HL-60 (cell line): ENCODE data around the gene CAAP1.

Experiments used
- GABPA ChIP-seq: IDR thresholded peaks from 2 replicates; pipeline ENCODE4 v1.6.1; 2012; ENCODE audit warnings: low read depth
- TF ChIP-seq, protein P1 (sequence below): IDR thresholded peaks from one replicate; pipeline ENCODE4 v1.5.1; 2011; ENCODE audit warnings: low read length, control low read depth, inconsistent platforms; ENCODE audit not compliant: insufficient read depth

DNA sequence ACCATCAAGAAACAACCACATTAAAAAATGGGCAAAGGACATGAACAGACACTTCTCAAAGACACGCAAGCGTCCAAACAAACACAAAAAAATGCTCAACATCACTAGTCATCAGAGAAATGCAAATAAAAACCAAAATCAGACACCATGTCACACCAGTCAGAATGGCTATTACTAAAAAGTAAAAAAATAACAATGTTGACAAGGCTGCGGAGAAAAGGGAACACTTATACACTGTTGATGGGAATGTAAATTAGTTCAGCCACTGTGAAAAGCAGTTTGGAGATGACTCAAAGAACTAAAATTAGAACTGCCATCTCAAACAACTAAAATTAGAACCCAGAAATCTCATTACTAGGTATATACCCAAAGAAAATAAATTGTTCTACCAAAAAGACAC, 80.4 kb downstream of the CAAP1 start:
- TF ChIP-seq, protein P1, sequence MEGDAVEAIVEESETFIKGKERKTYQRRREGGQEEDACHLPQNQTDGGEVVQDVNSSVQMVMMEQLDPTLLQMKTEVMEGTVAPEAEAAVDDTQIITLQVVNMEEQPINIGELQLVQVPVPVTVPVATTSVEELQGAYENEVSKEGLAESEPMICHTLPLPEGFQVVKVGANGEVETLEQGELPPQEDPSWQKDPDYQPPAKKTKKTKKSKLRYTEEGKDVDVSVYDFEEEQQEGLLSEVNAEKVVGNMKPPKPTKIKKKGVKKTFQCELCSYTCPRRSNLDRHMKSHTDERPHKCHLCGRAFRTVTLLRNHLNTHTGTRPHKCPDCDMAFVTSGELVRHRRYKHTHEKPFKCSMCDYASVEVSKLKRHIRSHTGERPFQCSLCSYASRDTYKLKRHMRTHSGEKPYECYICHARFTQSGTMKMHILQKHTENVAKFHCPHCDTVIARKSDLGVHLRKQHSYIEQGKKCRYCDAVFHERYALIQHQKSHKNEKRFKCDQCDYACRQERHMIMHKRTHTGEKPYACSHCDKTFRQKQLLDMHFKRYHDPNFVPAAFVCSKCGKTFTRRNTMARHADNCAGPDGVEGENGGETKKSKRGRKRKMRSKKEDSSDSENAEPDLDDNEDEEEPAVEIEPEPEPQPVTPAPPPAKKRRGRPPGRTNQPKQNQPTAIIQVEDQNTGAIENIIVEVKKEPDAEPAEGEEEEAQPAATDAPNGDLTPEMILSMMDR: no peak
- TF ChIP-seq GABPA: no peak
